Panc1 (cell line): ENCODE data around the gene KCNG2. TPM values are rescaled to one million over a fixed set of nuclear protein-coding genes. Genes with fewer than 3 reads are reported as not detected.

Experiments
- ATAC-seq: fragments of 200-7000 bp; cut with Tn5 transposase; 2 replicates; pipeline ENCODE4 v1.9.1; 2020; ENCODE audit warnings: mild to moderate bottlenecking, moderate library complexity
- BruUV-seq: library from RNA; stranded (reverse); fragments of 400-500 nt; replicated peaks from 2 replicates; lab custom pipeline; 2021; lab: Mats Ljungman, UMichigan
- CTCF ChIA-PET: fragments of 300-600 bp; sonication (Branson Sonifier 250); formaldehyde crosslinking; loops from one replicate; lab custom pipeline; 2022; ENCODE audit warnings: antibody characterized with exemption; lab: Charles Lee
- POLR2A ChIA-PET: fragments of 300-600 bp; sonication (Branson Sonifier 250); formaldehyde crosslinking; loops from one replicate; lab custom pipeline; 2022; ENCODE audit warnings: antibody characterized with exemption; lab: Charles Lee
- DNase-seq: peaks from one replicate; pipeline ENCODE4 v3.0.0-alpha.2; 2010; ENCODE audit warnings: low read depth, low spot score
- H3K27ac ChIP-seq: 2 replicates; pipeline ENCODE4 v1.5.1; 2011; ENCODE audit warnings: mild to moderate bottlenecking, low read length, inconsistent platforms
- H3K27me3 ChIP-seq: fragments of 200-500 bp; sonication (Bioruptor generic); 2 replicates; pipeline ENCODE4 v1.6.0; 2014; ENCODE audit warnings: low read length, inconsistent platforms; ENCODE audit not compliant: control insufficient read depth, insufficient read depth
- H3K36me3 ChIP-seq: fragments of 200-500 bp; sonication (Bioruptor generic); 2 replicates; pipeline ENCODE4 v1.5.1; 2014; ENCODE audit warnings: inconsistent platforms, mild to moderate bottlenecking, low read length, moderate library complexity; ENCODE audit not compliant: control insufficient read depth, insufficient read depth
- H3K4me1 ChIP-seq: 2 replicates; pipeline ENCODE4 v1.5.1; 2011; ENCODE audit warnings: inconsistent platforms, mild to moderate bottlenecking, low read length, moderate library complexity; ENCODE audit not compliant: control insufficient read depth, insufficient read depth
- H3K4me3 ChIP-seq, 2 experiments: 2 replicates each; pipeline ENCODE4 v1.5.1; 2011 to 2012; ENCODE audit warnings: low read depth in 2 of 2, low read length in 2 of 2, mild to moderate bottlenecking in 2 of 2, inconsistent platforms in 1 of 2, moderate library complexity in 1 of 2
- H3K9me3 ChIP-seq: fragments of 200-500 bp; sonication (Bioruptor generic); 2 replicates; pipeline ENCODE4 v1.5.1; 2014; ENCODE audit warnings: low read depth, mild to moderate bottlenecking, inconsistent platforms, low read length, moderate library complexity; ENCODE audit not compliant: control insufficient read depth, insufficient read depth
- CTCF ChIP-seq: fragments of 450-650 bp; IDR thresholded peaks from 2 replicates; pipeline ENCODE4 v1.5.1; 2017; ENCODE audit warnings: mild to moderate bottlenecking
- POLR2AphosphoS5 ChIP-seq: IDR thresholded peaks from 2 replicates; pipeline ENCODE4 v1.6.1; 2012; ENCODE audit warnings: mild to moderate bottlenecking, low read depth, low read length, moderate library complexity
- SIN3A ChIP-seq: IDR thresholded peaks from 2 replicates; pipeline ENCODE4 v1.6.1; 2012; ENCODE audit warnings: low read depth, mild to moderate bottlenecking, low read length, moderate library complexity, borderline replicate concordance; ENCODE audit not compliant: insufficient read depth
- TCF7L2 ChIP-seq: IDR thresholded peaks from 2 replicates; pipeline ENCODE4 v1.6.1; 2011; ENCODE audit warnings: mild to moderate bottlenecking, low read depth, low read length, inconsistent platforms
- in situ Hi-C: cut with HindIII; loops from 2 replicates; pipeline ENCODE4 v1.10.0; 2016; ENCODE audit warnings: low sequenced_read_pairs, low pct_unique_long_range_greater_than_20kb
- intact Hi-C: fragments of 100-400 bp; cut with micrococcal nuclease; formaldehyde crosslinking; loops from one replicate; pipeline ENCODE4 v1.10.0; 2022; ENCODE audit not compliant: unreplicated experiment
- total RNA-seq: library from RNA; stranded (reverse); gene quantifications from one replicate; pipeline ENCODE4 v1.2.1, GENCODE V29; 2021; ENCODE audit not compliant: unreplicated experiment
- TF ChIP-seq, protein P1 (sequence below), 2 experiments: IDR thresholded peaks; 2 replicates each; pipeline ENCODE4 v1.6.1; 2011 to 2012; ENCODE audit warnings: low read depth in 2 of 2, control low read depth in 1 of 2, low read length in 1 of 2, mild to moderate bottlenecking in 1 of 2, moderate library complexity in 1 of 2; ENCODE audit not compliant: insufficient read depth in 1 of 2

KCNG2 gene
- total RNA-seq, 1 experiment from 2014 or later: not detected

DNA sequence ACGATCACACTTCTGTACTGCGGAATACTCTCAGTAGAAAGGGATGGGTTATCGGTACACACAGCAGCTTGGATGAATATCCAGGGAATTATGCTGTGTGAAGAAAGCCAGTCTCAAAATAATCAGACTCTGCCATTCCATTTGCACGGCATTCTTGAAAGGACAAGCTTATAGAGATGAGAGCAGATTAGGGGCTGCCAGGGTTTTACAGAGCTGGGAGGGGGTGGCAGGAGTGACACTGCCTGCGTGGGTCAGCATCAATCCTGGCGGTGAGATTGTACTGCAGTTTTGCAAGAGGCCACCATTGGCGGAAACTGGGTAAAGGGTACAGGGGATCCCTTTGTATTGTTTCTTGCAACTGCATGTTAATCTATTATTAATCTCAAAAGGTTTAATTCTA lies 16.6 kb downstream of the KCNG2 start:
- intact Hi-C loops (no loop called here), in situ Hi-C loops (no loop called here)
- ATAC-seq (no peak), DNase-seq (no peak)
- H3K9me3 ChIP-seq: no peaks in the 10 kb centered on the region
- H3K4me3 ChIP-seq: no peak overlapping the region
- CTCF ChIA-PET: no interaction called here
- POLR2A ChIA-PET: no interaction called here
- H3K36me3 ChIP-seq: no peaks in the 10 kb centered on the region
- TF ChIP-seq POLR2AphosphoS5 (no peak), SIN3A (no peak), CTCF (no peak), TCF7L2 (no peak)
- TF ChIP-seq, protein P1, sequence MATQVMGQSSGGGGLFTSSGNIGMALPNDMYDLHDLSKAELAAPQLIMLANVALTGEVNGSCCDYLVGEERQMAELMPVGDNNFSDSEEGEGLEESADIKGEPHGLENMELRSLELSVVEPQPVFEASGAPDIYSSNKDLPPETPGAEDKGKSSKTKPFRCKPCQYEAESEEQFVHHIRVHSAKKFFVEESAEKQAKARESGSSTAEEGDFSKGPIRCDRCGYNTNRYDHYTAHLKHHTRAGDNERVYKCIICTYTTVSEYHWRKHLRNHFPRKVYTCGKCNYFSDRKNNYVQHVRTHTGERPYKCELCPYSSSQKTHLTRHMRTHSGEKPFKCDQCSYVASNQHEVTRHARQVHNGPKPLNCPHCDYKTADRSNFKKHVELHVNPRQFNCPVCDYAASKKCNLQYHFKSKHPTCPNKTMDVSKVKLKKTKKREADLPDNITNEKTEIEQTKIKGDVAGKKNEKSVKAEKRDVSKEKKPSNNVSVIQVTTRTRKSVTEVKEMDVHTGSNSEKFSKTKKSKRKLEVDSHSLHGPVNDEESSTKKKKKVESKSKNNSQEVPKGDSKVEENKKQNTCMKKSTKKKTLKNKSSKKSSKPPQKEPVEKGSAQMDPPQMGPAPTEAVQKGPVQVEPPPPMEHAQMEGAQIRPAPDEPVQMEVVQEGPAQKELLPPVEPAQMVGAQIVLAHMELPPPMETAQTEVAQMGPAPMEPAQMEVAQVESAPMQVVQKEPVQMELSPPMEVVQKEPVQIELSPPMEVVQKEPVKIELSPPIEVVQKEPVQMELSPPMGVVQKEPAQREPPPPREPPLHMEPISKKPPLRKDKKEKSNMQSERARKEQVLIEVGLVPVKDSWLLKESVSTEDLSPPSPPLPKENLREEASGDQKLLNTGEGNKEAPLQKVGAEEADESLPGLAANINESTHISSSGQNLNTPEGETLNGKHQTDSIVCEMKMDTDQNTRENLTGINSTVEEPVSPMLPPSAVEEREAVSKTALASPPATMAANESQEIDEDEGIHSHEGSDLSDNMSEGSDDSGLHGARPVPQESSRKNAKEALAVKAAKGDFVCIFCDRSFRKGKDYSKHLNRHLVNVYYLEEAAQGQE (IDR thresholded peaks at IDR 0.05; ENCODE audit: insufficient read depth in 1 of 2, low read depth in 2 of 2, low read length in 1 of 2): no peak
- BruUV-seq: no TSS peak
- H3K27me3 ChIP-seq: peaks cover 17% of the 10 kb centered on the region
- no peaks in the 10 kb centered on the region for H3K4me1 ChIP-seq
- no peak overlapping the region for H3K27ac ChIP-seq

GRCh38 chr18:79815657-79816056 lies 17.9 kb downstream of the KCNG2 start:
- intact Hi-C loops (no loop called here), in situ Hi-C loops (no loop called here)
- TF ChIP-seq TCF7L2 (no peak), SIN3A (no peak), POLR2AphosphoS5 (no peak), CTCF (no peak)
- TF ChIP-seq, protein P1 (IDR thresholded peaks at IDR 0.05; ENCODE audit: insufficient read depth in 1 of 2, low read depth in 2 of 2, low read length in 1 of 2): no peak
- Histone ChIP-seq H3K4me3 (no peak overlapping the region), H3K27ac (no peak overlapping the region), H3K27me3 (peaks cover 17% of the 10 kb centered on the region), H3K9me3 (no peaks in the 10 kb centered on the region), H3K36me3 (no peaks in the 10 kb centered on the region), H3K4me1 (no peaks in the 10 kb centered on the region)
- no peak for DNase-seq
- ATAC-seq: no peak
- ChIA-PET POLR2A (interaction anchor here (0.5 kb wide), 1 partner anchor 49 kb away, joined by 3 read pairs; no protein-coding TSS in a partner anchor), CTCF (no interaction called here)
- no TSS peak for BruUV-seq
